CD14-positive monocyte (primary cell): Measurements from ENCODE around the gene HAUS7. TPM values are rescaled to one million over a fixed set of nuclear protein-coding genes. Genes with fewer than 3 reads are reported as not detected.

Experiments used
- DNase-seq, 3 donors: peaks; one replicate each; pipeline ENCODE4 v3.0.0-alpha.2; 2011 to 2022
- H2AFZ ChIP-seq: 2 replicates; pipeline ENCODE4 v1.6.0; 2012; ENCODE audit warnings: mild to moderate bottlenecking, low read depth, low read length, inconsistent platforms; ENCODE audit not compliant: insufficient read depth, poor library complexity, severe bottlenecking
- H3K27ac ChIP-seq, 2 donors: 1 replicate in 1 of 2; 2 replicates in 1 of 2; pipeline ENCODE4 v1.5.1; 2012 to 2013; ENCODE audit warnings: low read length in 2 of 2, control low read depth in 1 of 2, inconsistent platforms in 1 of 2, low read depth in 1 of 2, mild to moderate bottlenecking in 1 of 2
- H3K27me3 ChIP-seq, 2 donors: one replicate each; pipeline versions ENCODE4 v1.6.0 to v1.6.1; 2011 to 2013; ENCODE audit warnings: low read length in 2 of 2; ENCODE audit not compliant: control insufficient read depth in 2 of 2, insufficient read depth in 2 of 2
- H3K36me3 ChIP-seq, 2 donors: replicated peaks in 1 of 2; 1 replicate in 1 of 2; 2 replicates in 1 of 2; pipeline versions ENCODE4 v1.5.1 to v1.6.1; 2012 to 2013; ENCODE audit warnings: low read length in 2 of 2, control low read depth in 1 of 2, inconsistent platforms in 1 of 2, mild to moderate bottlenecking in 1 of 2; ENCODE audit not compliant: insufficient read depth in 2 of 2, control insufficient read depth in 1 of 2
- H3K4me1 ChIP-seq, 2 donors: 1 replicate in 1 of 2; 2 replicates in 1 of 2; pipeline versions ENCODE4 v1.5.1 to v1.6.1; 2012 to 2013; ENCODE audit warnings: low read length in 2 of 2, control low read depth in 1 of 2, inconsistent platforms in 1 of 2, mild to moderate bottlenecking in 1 of 2, moderate library complexity in 1 of 2; ENCODE audit not compliant: insufficient read depth in 2 of 2, control insufficient read depth in 1 of 2
- H3K4me2 ChIP-seq: replicated peaks from 2 replicates; pipeline ENCODE3; 2012; ENCODE audit warnings: low read length, moderate library complexity, mild to moderate bottlenecking; ENCODE audit not compliant: poor library complexity, severe bottlenecking; ENCODE audit errors: extremely low read depth
- H3K4me3 ChIP-seq, 3 experiments: fragments of 200-600 bp in 1 of 3; sonication (generic) in 1 of 3; replicated peaks in 1 of 3; 1 replicate in 2 of 3; 2 replicates in 1 of 3; pipeline ENCODE4 v1.5.1; 2011 to 2013; ENCODE audit warnings: low read length in 3 of 3, mild to moderate bottlenecking in 3 of 3, control low read depth in 2 of 3, low read depth in 2 of 3, inconsistent platforms in 1 of 3, moderate library complexity in 1 of 3
- H3K79me2 ChIP-seq: 2 replicates; pipeline ENCODE4 v1.6.0; 2012; ENCODE audit warnings: mild to moderate bottlenecking, control low read depth, inconsistent platforms, low read length, moderate library complexity; ENCODE audit not compliant: insufficient read depth
- H3K9ac ChIP-seq: 2 replicates; pipeline ENCODE4 v1.6.0; 2017; ENCODE audit warnings: low read length, mild to moderate bottlenecking; ENCODE audit not compliant: insufficient read depth, poor library complexity, severe bottlenecking
- H3K9me3 ChIP-seq, 2 donors: replicated peaks in 1 of 2; 1 replicate in 1 of 2; 2 replicates in 1 of 2; pipeline versions ENCODE4 v1.5.1 to v1.6.1; 2012 to 2013; ENCODE audit warnings: low read length in 2 of 2, control low read depth in 1 of 2; ENCODE audit not compliant: control insufficient read depth in 1 of 2, insufficient read depth in 1 of 2
- H4K20me1 ChIP-seq: 2 replicates; pipeline ENCODE4 v1.6.0; 2012; ENCODE audit warnings: mild to moderate bottlenecking, low read length, control low read depth, moderate library complexity; ENCODE audit not compliant: insufficient read depth
- H3K27ac Mint-ChIP-seq, 7 donors: one replicate each; pipeline ENCODE4 v1.8.0; 2020; ENCODE audit warnings: mild to moderate bottlenecking in 7 of 7, mixed read lengths in 7 of 7, moderate library complexity in 6 of 7, inconsistent platforms in 2 of 7
- H3K27me3 Mint-ChIP-seq, 3 donors: one replicate each; pipeline ENCODE4 v1.8.0; 2021 to 2022; ENCODE audit warnings: low read depth in 3 of 3, mild to moderate bottlenecking in 3 of 3, mixed read lengths in 3 of 3, moderate library complexity in 3 of 3, inconsistent platforms in 1 of 3
- H3K36me3 Mint-ChIP-seq, 2 donors: one replicate each; pipeline ENCODE4 v1.8.0; 2020; ENCODE audit warnings: mixed read lengths in 2 of 2, inconsistent platforms in 1 of 2, mild to moderate bottlenecking in 1 of 2
- H3K4me1 Mint-ChIP-seq: one replicate; pipeline ENCODE4 v1.8.0; 2020; ENCODE audit warnings: mild to moderate bottlenecking, mixed read lengths
- H3K4me3 Mint-ChIP-seq, 2 donors: one replicate each; pipeline ENCODE4 v1.8.0; 2020; ENCODE audit warnings: mild to moderate bottlenecking in 2 of 2, mixed read lengths in 2 of 2, moderate library complexity in 1 of 2
- H3K9me3 Mint-ChIP-seq, 7 donors: one replicate each; pipeline ENCODE4 v1.8.0; 2020 to 2022; ENCODE audit warnings: mixed read lengths in 7 of 7, mild to moderate bottlenecking in 6 of 7, moderate library complexity in 6 of 7, inconsistent platforms in 2 of 7
- CTCF ChIP-seq: fragments of 200-600 bp; IDR thresholded peaks from one replicate; pipeline ENCODE4 v1.8.0; 2022; ENCODE audit warnings: antibody characterized with exemption, mild to moderate bottlenecking
- WGBS: methylation state at CpG from one replicate; pipeline ENCODE4 v1.1.5; 2013; ENCODE audit warnings: missing lambda C conversion rate; ENCODE audit not compliant: insufficient coverage; 5-methylcytosine and 5-hydroxymethylcytosine counted together
- intact Hi-C, 2 donors: fragments of 100-400 bp; cut with micrococcal nuclease; formaldehyde crosslinking; loops; one replicate each; pipeline versions ENCODE4 v1.15.0 to v1.15.1; 2023
- polyA plus RNA-seq, 3 donors: library from polyadenylated mRNA; depleted of rRNA in 1 of 3; unstranded in 2 of 3; stranded (reverse) in 1 of 3; fragments of 300-500 nt in 2 of 3; fragments of >200 nt in 1 of 3; fragmentation: Illumina TruSeq in 2 of 3; gene quantifications; 1 replicate in 2 of 3; 2 replicates in 1 of 3; pipeline ENCODE4 v1.2.3, GENCODE V29; 2012 to 2021

HAUS7 gene
- polyA plus RNA-seq, 3 donors: 23.8 to 37.5 (median 26.7) TPM

- Histone ChIP-seq H3K4me2 (no peak overlapping the region), H2AFZ (no peak overlapping the region), H3K27me3 (no peaks in the 10 kb centered on the region), H3K9me3 (no peaks in the 10 kb centered on the region), H3K36me3 (no peaks in the 10 kb centered on the region), H4K20me1 (no peaks in the 10 kb centered on the region), H3K4me1 (peaks cover 22 to 23% of the 10 kb centered on the region in 2 donors), H3K9ac (no peak overlapping the region), H3K4me3 (no peak overlapping the region), H3K79me2 (peaks cover 6% of the 10 kb centered on the region), H3K27ac (no peak overlapping the region)
- Mint-ChIP-seq H3K36me3 (no peaks in the 10 kb centered on the region), H3K27me3 (peaks cover 0 to 11% (median 8%) of the 10 kb centered on the region in 3 donors), H3K27ac (no peak overlapping the region), H3K9me3 (peaks cover 0 to 1% (median 0%) of the 10 kb centered on the region in 7 donors), H3K4me3 (no peak overlapping the region), H3K4me1 (peaks cover 27% of the 10 kb centered on the region)
- 92% methylated on average over 2 of the region's 12 CpGs for WGBS
- intact Hi-C loops: no loop called here
- no peak for DNase-seq
- no peak for TF ChIP-seq CTCF
These were observed 61.5 kb downstream of the HAUS7 start for GRCh38 chrX:153408871-153409351.

DNA sequence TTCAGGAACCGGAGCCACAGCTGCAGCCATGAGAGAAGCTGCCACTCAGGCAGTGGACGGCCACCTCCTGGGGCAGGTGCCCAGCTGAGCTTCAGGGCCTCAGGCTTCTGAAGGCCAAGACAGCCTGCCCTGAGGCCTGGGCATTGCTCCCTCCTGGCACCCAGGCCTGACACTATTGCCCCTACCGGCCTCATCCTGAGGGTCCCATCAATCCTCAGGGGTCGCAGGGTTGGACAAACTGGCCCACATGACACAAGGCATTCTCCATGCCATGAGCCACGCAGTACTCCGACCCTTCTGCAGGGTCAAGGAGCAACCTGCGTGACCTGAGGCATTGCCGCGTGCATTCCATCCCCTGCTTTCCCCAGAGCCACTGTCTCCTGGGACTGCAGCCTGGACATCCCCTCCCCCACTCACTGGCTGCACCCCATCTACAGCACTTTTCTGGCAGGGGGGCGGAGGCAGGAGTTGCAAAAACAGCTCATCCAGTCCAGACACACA is 62.1 kb downstream of the HAUS7 start:
- H3K27ac ChIP-seq: no peak overlapping the region
- intact Hi-C loops: no loop called here
- Mint-ChIP-seq H3K36me3 (no peaks in the 10 kb centered on the region), H3K4me1 (peaks cover 22% of the 10 kb centered on the region), H3K27ac (no peak overlapping the region), H3K9me3 (peaks cover 0 to 1% (median 0%) of the 10 kb centered on the region in 7 donors), H3K27me3 (peaks cover 0 to 9% (median 8%) of the 10 kb centered on the region in 3 donors), H3K4me3 (no peak overlapping the region)
- no peak overlapping the region for H2AFZ ChIP-seq
- H3K79me2 ChIP-seq: no peaks in the 10 kb centered on the region
- no peak for TF ChIP-seq CTCF
- DNase-seq: no peak
- H3K4me1 ChIP-seq: peaks cover 18% of the 10 kb centered on the region in 2 donors
- no peaks in the 10 kb centered on the region for H3K9me3 ChIP-seq
- WGBS: 96% methylated on average over 7 of the region's 10 CpGs
- H3K9ac ChIP-seq: no peak overlapping the region
- H3K36me3 ChIP-seq: no peaks in the 10 kb centered on the region
- no peaks in the 10 kb centered on the region for H4K20me1 ChIP-seq
- no peak overlapping the region for H3K4me3 ChIP-seq
- no peak overlapping the region for H3K4me2 ChIP-seq
- H3K27me3 ChIP-seq: no peaks in the 10 kb centered on the region
